LoVo (cell line): ENCODE results near the gene TOP3A.
"Not testable (repeated sequence)": the region's sequence is repeated elsewhere in the genome, so short reads cannot be mapped to it uniquely, and the experiment has no call there.

Experiments used
- DNase-seq: peaks from one replicate; pipeline ENCODE4 v3.0.0-alpha.2; 2016; ENCODE audit warnings: low spot score

Gene TOP3A

GRCh38 chr17:18314731-18315561 lies at the start of gene TOP3A, which contains the start of gene SMCR8:
TSS of gene TOP3A (minus strand) at chr17:18314994. CDS start at chr17:18314778, 216 bp downstream.
TSS of gene SMCR8 (plus strand) at chr17:18315293. CDS start at chr17:18315790, 497 bp downstream.
- DNase-seq: peak; percentile 98

GRCh38 chr17:18364166-18364565 lies 49.4 kb upstream of the TOP3A start:
- no peak for DNase-seq

- peak; percentile 95 for DNase-seq
Observed at GRCh38 chr17:18363101-18364049, 48.6 kb upstream of the TOP3A start, which contains the start of gene SHMT1. TSS of gene SHMT1 (minus strand) at chr17:18363550. CDS start at chr17:18355981, 7,569 bp downstream.

- peak; percentile 32 for DNase-seq
Observed at GRCh38 chr17:18362698-18363100, 47.9 kb upstream of the TOP3A start.

- no peak for DNase-seq
Observed at GRCh38 chr17:18361837-18362697, 47.3 kb upstream of the TOP3A start.

- DNase-seq: no peak
Observed at GRCh38 chr17:18360518-18360917, 45.7 kb upstream of the TOP3A start.

GRCh38 chr17:18356624-18357023 lies 41.8 kb upstream of the TOP3A start:
- no peak for DNase-seq

- DNase-seq: no peak
Observed at GRCh38 chr17:18353541-18353940, 38.7 kb upstream of the TOP3A start.

GRCh38 chr17:18344021-18344420 lies 29.2 kb upstream of the TOP3A start:
- DNase-seq: no peak

GRCh38 chr17:18339933-18340332 lies 25.1 kb upstream of the TOP3A start:
- DNase-seq: no peak

GRCh38 chr17:18338158-18338557 lies 23.4 kb upstream of the TOP3A start:
- not testable (repeated sequence) for DNase-seq

- DNase-seq: no peak
Observed at GRCh38 chr17:18332909-18333489, 18.2 kb upstream of the TOP3A start.

- DNase-seq: no peak
Observed at GRCh38 chr17:18331879-18332278, 17.1 kb upstream of the TOP3A start.

GRCh38 chr17:18328643-18329204 lies 13.9 kb upstream of the TOP3A start:
- no peak for DNase-seq

- no peak for DNase-seq
Observed at GRCh38 chr17:18327556-18327955, 12.8 kb upstream of the TOP3A start.

- no peak for DNase-seq
Observed at GRCh38 chr17:18327093-18327492, 12.3 kb upstream of the TOP3A start.

- no peak for DNase-seq
Observed at GRCh38 chr17:18326572-18326971, 11.8 kb upstream of the TOP3A start.

- DNase-seq: no peak
Observed at GRCh38 chr17:18326039-18326438, 11.2 kb upstream of the TOP3A start.

- no peak for DNase-seq
Observed at GRCh38 chr17:18324140-18325050, 9.6 kb upstream of the TOP3A start.
